HG03108 (cell line): ENCODE data around the gene ZBTB16.

Source experiments
- ATAC-seq: cut with Tn5 transposase; IDR thresholded peaks from one replicate; pipeline ENCODE4 v1.9.1; 2021; ENCODE audit warnings: moderate library complexity; ENCODE audit not compliant: unreplicated experiment

ZBTB16 gene

GRCh38 chr11:114254571-114255146, 195.1 kb downstream of the ZBTB16 start:
- ATAC-seq, result no peak

- no peak for ATAC-seq
Observed at GRCh38 chr11:114255289-114255688, 195.8 kb downstream of the ZBTB16 start.

DNA sequence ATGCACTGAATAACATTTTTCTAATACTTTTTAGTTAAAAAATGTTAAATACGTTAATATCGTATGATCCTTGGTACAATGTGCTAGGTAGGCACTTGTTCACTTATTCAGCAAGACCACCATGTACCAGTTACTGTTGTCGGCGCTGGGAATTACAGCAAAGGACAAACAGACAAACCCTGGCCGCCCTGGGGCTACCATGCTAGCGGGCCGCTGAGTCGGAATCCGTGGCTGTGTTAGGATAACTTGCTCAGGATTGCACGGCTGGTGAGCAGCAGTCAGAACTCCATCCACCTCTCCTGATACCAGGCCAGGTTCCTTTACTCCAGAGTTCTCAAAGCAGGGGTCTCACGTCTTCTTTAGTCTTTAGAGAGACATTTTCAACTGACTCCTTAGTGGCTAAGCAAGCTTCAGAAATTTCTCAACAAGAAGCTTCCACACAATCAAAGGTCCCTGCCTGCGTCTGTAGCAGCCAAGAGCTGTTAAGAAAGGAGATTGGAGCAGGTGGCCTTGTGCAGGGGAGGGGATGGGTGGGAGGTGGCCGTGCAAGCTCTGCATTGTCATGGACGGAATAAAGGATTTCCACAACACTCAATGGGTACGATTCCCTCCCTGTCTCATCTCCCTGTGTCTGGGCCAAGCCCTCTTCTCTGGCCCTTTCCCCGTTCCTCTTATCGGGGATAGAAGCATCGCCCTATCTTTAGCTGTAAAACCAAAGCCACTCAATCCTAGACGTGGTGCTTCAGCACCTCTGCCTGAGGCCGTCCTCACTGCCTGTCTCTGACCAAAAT, 196.9 kb downstream of the ZBTB16 start:
- no peak for ATAC-seq

DNA sequence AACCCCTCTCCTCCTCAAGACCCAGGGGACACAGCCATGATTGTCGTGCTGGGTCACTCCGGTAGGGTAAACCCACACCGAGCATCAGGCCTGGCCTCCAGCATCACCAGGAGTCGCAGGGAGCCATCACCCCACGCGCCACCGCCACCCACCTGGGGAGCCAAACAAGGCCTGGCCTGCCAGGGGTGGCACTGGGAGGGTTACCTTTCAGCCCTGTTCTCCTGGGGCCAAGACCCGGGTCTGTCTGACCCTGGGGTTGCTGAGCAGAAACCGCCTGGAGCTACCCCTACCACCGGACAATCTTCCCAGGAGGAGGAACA, 197.4 kb downstream of the ZBTB16 start:
- ATAC-seq, result no peak

GRCh38 chr11:114257621-114258558, 198.4 kb downstream of the ZBTB16 start:
- no peak for ATAC-seq

DNA sequence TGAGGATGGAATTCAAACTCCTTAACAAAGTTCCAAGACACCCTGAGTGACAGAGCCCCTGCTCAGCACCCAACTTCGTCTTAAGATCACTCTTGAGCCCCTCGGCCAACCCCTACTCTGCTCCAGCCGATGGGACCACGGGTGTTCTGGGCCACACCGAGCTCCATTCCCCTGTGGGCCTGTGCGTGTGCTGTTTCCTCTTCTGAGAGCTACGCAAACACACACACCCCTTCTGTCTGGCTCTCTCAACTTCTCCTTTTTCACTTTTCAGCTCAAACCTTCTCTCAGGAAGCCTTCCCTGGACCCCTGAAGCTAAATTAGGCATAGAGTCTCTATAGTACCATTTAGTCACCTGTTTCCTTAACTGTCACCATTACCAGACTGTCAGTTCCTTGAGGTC, 199.2 kb downstream of the ZBTB16 start:
- ATAC-seq, result no peak

- ATAC-seq, result no peak
Observed at GRCh38 chr11:114259124-114259526, 199.6 kb downstream of the ZBTB16 start.

DNA sequence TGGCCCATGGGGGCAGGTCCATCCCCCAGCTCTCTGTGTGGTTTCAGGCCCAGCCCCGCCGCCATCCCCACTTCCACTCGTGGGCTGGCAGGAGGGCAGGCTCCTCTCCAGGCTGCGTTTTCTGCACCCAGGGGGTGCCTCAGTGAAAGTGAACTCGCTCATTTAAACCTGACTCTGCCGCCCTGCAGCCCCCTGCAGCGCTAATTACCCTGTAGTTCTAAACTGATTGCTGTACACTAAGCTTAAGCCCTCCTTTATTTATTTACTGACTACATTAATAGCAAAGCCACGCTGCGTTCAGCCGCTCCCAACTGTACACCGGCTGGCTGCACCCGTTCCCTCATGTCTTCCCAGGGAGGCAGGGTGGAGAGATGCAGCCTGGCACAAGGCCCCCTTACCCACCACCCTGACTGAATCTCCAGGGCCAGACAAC, 200.1 kb downstream of the ZBTB16 start:
- ATAC-seq, result no peak

DNA sequence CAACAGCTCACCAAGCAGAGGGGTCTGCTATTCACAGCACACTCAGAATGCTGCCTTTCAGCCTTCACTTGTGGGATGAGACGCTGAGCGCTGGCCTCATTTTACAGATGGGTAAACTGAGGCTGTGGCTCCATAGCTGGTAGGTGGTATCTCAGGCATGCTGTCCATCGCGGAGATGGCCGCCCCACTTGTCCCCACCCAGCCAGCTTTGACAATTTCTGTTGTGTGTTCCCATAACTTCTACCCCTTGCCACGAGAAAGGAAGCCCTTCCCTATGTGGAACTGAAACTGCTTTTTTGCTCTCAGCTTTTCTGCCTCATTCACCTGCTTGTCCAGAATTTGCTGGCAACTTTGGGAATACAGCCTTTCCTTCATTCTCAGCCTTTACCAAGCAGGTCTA, 200.6 kb downstream of the ZBTB16 start:
- ATAC-seq, result no peak

DNA sequence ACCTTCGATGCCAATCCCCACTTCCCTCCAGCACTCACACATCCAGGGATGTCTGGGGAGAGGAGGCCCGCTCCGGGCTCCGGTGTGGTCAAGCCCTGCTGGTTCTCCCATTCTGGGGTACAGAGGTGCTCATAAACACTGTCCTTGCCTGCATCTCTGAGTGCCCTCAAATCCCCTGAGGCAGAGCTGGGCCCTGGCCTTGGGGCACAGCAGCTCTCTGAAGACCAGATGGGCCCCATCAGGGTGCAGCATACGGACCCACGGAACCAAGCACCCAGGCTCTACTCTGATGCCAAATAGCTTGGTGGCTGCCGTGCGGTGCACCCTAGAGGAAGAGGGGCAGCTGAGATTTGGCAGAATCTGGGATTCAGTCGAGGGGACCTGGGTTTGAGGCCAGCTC, 201.0 kb downstream of the ZBTB16 start:
- no peak for ATAC-seq

DNA sequence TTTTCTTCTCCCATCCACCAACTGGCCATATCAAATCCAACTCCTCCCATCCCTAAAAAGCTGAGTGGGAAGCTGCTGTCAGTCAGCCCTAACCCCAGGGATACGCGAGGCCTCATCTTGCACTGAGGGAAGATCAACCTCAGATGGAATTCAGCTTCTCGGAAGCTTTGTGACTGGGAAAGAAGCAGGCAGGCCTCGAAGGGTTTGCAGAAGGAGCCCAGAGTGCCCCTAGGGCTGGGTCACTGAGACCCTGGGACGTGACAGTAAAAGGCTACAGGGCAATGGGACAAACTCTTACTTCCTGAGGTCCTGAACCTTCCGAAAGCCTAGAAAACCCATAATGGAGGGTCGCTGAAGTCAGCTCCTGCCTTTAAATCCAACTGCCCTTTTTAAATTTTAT, 202.3 kb downstream of the ZBTB16 start:
- ATAC-seq, result no peak

GRCh38 chr11:114262681-114263512, 203.4 kb downstream of the ZBTB16 start:
- no peak for ATAC-seq

- no peak for ATAC-seq
Observed at GRCh38 chr11:114263513-114264170, 204.1 kb downstream of the ZBTB16 start.

GRCh38 chr11:114264381-114264780, 204.9 kb downstream of the ZBTB16 start:
- ATAC-seq, result no peak

DNA sequence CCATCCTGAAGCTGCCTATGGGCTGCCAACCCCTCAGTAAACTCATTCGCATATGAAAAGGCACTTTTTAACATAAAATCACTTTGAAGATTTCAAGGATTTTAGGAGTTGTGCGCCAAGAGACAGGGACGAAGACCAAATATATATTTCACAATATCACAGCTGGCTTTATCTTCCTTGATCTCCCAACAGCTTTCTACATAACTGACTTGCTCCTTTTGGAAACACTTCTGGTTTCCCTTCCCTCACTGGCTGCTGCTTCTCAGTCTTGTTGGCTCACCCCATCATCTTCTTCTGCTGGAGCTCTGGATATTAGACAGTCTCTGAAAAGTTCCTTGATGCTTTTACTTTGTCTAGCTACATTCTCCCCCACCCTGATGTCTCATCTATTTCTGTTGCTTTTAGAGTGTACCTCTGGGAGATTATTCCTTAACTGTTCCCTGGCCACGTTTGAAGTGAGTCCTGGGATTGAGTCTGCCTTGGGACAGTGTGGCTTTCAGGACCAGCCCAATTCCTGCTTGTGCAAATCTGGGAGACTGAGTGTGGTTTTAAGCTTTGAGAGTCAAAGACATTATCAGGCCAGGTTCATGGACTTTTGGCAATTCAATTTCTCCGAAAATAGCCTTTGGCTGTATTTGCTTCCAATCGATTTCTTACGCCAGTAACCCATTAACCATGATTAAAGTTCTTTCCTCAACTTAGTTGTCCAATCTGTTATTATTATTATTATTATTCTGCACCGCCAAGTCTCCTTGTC, 205.8 kb downstream of the ZBTB16 start:
- no peak for ATAC-seq

- no peak for ATAC-seq
Observed at GRCh38 chr11:114269498-114269897, 210.0 kb downstream of the ZBTB16 start.

DNA sequence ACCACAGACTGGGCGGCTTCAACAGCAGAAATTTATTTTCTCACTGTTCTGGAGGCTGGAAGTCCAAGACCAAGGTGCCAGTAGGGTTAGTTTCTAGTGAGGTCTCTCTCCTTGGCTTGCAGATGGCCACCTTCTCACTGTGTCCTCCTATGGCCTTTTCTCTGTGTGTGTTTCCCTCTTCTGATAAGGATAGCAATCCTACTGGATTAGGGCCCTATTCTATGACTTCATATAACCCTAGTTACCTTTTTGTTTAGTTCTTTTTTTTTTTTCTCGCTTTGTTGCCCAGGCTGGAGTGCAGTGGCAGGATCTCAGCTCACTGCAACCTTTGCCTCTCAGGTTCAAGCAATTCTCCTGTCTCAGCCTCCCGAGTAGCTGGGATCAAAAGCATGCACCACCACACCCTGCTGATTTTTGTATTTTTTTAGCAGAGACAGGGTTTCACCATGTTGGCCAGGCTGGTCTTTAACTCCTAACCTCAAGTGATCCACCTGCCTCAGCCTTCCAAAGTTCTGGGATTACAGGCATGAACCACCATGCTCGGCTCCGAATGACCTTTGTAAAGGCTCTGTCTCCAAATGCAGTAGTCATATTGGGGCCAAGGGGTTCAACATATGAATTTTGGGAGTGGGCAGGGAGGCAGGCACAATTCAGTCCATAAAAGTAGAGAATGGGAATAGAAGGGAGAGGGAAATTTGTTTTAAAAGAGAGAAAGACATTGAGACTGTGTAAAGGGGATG, 211.2 kb downstream of the ZBTB16 start:
- no peak for ATAC-seq

GRCh38 chr11:114271316-114271715, 211.8 kb downstream of the ZBTB16 start:
- no peak for ATAC-seq

GRCh38 chr11:114272311-114272710, 212.8 kb downstream of the ZBTB16 start:
- no peak for ATAC-seq
